Large intestine (tissue), 3 donors: ENCODE measurements around the gene BCL2. TPM values are rescaled to one million over a fixed set of nuclear protein-coding genes. Genes with fewer than 3 reads are reported as not detected.

Experiments used
- DNase-seq, 2 donors: peaks; one replicate each; pipeline versions ENCODE4 v3.0.0 to v3.0.0-alpha.2; 2013
- H3K27ac ChIP-seq: one replicate; pipeline ENCODE4 v1.5.1; 2013; ENCODE audit warnings: low read length
- H3K27me3 ChIP-seq: 2 replicates; pipeline ENCODE4 v1.6.1; 2013; ENCODE audit warnings: low read length; ENCODE audit not compliant: control insufficient read depth, insufficient read depth
- H3K36me3 ChIP-seq: 2 replicates; pipeline ENCODE4 v1.6.1; 2013; ENCODE audit warnings: low read length; ENCODE audit not compliant: control insufficient read depth, insufficient read depth
- H3K4me1 ChIP-seq: one replicate; pipeline ENCODE4 v1.6.1; 2013; ENCODE audit warnings: low read length; ENCODE audit not compliant: control insufficient read depth, insufficient read depth
- H3K4me3 ChIP-seq: one replicate; pipeline ENCODE4 v1.5.1; 2013; ENCODE audit warnings: low read length
- H3K9me3 ChIP-seq: one replicate; pipeline ENCODE4 v1.6.1; 2013; ENCODE audit warnings: mild to moderate bottlenecking, low read depth, low read length, moderate library complexity; ENCODE audit not compliant: control insufficient read depth
- WGBS: methylation state at CpG from one replicate; pipeline ENCODE4 v1.1.5; 2013; ENCODE audit warnings: low lambda C conversion rate; ENCODE audit not compliant: insufficient coverage; 5-methylcytosine and 5-hydroxymethylcytosine counted together
- polyA plus RNA-seq: library from polyadenylated mRNA; unstranded; fragments of 120-200 nt; gene quantifications from one replicate; pipeline ENCODE4 v1.2.1, GENCODE V29; 2013

Gene BCL2
- polyA plus RNA-seq, 1 donor: 8.8 TPM

DNA sequence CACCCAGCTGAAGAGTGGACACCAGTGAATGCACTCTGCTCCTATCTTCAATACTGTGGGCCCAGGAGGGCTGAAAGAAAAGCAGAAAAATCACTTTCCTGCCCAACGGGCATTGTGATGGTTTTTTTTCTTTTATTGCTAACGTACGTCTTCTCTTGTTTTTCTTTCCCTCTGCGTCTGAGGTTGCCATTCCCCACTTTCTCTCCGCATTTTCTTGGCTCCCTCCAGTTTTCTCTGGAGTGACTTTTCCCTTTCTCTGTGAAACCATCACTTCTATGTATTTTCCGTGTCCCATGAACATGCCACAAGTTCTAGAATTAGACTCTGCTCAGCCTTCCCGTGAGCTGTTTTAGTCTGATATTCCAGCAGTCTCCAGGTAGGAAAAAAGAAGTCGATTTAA, 169.2 kb downstream of the BCL2 start:
- no peak overlapping the region for H3K27ac ChIP-seq
- no peaks in the 10 kb centered on the region for H3K36me3 ChIP-seq
- 87% methylated on average over 3 of the region's 8 CpGs for WGBS
- H3K27me3 ChIP-seq: no peaks in the 10 kb centered on the region
- H3K4me3 ChIP-seq: no peak overlapping the region
- no peak for DNase-seq
- H3K9me3 ChIP-seq: no peaks in the 10 kb centered on the region
- peaks cover 5% of the 10 kb centered on the region for H3K4me1 ChIP-seq

- Histone ChIP-seq H3K4me3 (no peak overlapping the region), H3K27ac (no peak overlapping the region), H3K4me1 (no peaks in the 10 kb centered on the region), H3K9me3 (no peaks in the 10 kb centered on the region), H3K36me3 (no peaks in the 10 kb centered on the region), H3K27me3 (no peaks in the 10 kb centered on the region)
- no CpG with 5 or more reads among the region's 9 CpGs for WGBS
- DNase-seq: no peak
These were observed 170.3 kb downstream of the BCL2 start for GRCh38 chr18:63149302-63149587.

- Histone ChIP-seq H3K27ac (no peak overlapping the region), H3K36me3 (no peaks in the 10 kb centered on the region), H3K9me3 (no peaks in the 10 kb centered on the region), H3K4me1 (no peaks in the 10 kb centered on the region), H3K4me3 (no peak overlapping the region), H3K27me3 (no peaks in the 10 kb centered on the region)
- no peak for DNase-seq
- 70% methylated on average over 2 of the region's 14 CpGs for WGBS
These were observed 170.9 kb downstream of the BCL2 start for GRCh38 chr18:63148449-63149301.

DNA sequence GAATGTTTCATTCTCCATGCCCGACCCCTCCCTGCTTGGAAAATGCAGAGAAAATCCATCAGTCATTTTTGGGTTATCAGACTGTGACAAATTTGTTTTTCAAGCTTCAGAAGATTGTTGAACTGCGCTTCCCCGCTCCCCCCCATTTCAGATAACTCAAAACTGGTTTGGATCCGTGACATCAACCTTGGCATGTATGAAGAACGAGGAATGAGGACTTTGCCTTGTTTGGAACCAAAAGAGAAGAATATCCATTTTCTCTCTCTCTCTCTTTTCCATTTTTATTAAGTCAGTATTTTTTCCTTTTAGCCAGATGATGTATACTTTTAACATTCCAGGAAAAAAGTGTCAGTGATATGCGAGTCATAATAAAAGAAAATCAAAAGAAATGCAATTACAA, 171.6 kb downstream of the BCL2 start:
- Histone ChIP-seq H3K27ac (no peak overlapping the region), H3K36me3 (no peaks in the 10 kb centered on the region), H3K27me3 (no peaks in the 10 kb centered on the region), H3K4me1 (no peaks in the 10 kb centered on the region), H3K9me3 (no peaks in the 10 kb centered on the region), H3K4me3 (no peak overlapping the region)
- no peak for DNase-seq
- WGBS: 94% methylated on average over 2 of the region's 6 CpGs

GRCh38 chr18:63146828-63147409, 172.7 kb downstream of the BCL2 start:
- DNase-seq: no peak
- no peaks in the 10 kb centered on the region for H3K4me1 ChIP-seq
- no peak overlapping the region for H3K4me3 ChIP-seq
- WGBS: 100% methylated on average over 2 of the region's 7 CpGs
- no peak overlapping the region for H3K27ac ChIP-seq
- H3K9me3 ChIP-seq: no peaks in the 10 kb centered on the region
- no peaks in the 10 kb centered on the region for H3K27me3 ChIP-seq
- no peaks in the 10 kb centered on the region for H3K36me3 ChIP-seq

GRCh38 chr18:63145851-63146555, 173.6 kb downstream of the BCL2 start:
- DNase-seq: no peak
- H3K27me3 ChIP-seq: no peaks in the 10 kb centered on the region
- H3K9me3 ChIP-seq: no peaks in the 10 kb centered on the region
- 95% methylated on average over 3 of the region's 18 CpGs for WGBS
- no peaks in the 10 kb centered on the region for H3K36me3 ChIP-seq
- H3K27ac ChIP-seq: no peak overlapping the region
- no peak overlapping the region for H3K4me3 ChIP-seq
- no peaks in the 10 kb centered on the region for H3K4me1 ChIP-seq

DNA sequence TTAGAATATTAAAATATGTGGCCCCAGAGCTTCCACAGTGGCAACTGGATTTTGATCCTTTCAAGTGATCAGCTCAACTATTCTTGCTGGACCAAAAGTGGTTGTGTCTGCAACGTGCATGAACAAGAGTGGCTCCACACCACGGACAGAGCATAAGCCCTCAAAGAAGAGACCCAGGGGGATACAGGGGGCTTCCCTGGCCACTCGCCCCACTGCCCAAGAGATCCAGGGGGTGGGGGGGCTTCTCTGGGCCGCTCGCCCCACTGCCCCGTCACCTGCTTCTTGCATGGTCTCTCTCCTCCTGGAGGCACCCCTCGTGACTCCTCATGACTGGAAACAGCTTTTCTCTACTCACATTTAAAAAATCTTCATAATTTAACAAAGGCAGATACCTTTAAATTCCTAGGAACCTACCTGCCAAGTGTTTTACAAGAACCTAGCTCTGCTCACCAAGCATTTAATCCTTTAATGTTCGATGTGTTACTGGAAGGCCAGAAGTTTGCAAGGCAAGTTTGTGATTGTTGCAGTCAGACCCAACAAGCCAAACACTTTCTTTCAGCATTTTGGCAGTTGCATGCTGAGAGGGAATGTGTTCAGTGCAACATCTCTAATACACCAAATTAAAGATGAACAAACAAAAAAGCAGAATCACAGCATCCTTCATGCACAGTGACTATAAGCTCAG, 174.3 kb downstream of the BCL2 start:
- WGBS: no CpG with 5 or more reads among the region's 8 CpGs
- Histone ChIP-seq H3K4me1 (no peaks in the 10 kb centered on the region), H3K9me3 (no peaks in the 10 kb centered on the region), H3K4me3 (no peak overlapping the region), H3K36me3 (no peaks in the 10 kb centered on the region), H3K27ac (no peak overlapping the region), H3K27me3 (no peaks in the 10 kb centered on the region)
- DNase-seq: no peak

GRCh38 chr18:63144748-63145147, 174.8 kb downstream of the BCL2 start:
- Histone ChIP-seq H3K36me3 (no peaks in the 10 kb centered on the region), H3K27me3 (no peaks in the 10 kb centered on the region), H3K4me1 (no peaks in the 10 kb centered on the region), H3K27ac (no peak overlapping the region), H3K4me3 (no peak overlapping the region), H3K9me3 (no peaks in the 10 kb centered on the region)
- DNase-seq: no peak
- no CpG with 5 or more reads among the region's 10 CpGs for WGBS

DNA sequence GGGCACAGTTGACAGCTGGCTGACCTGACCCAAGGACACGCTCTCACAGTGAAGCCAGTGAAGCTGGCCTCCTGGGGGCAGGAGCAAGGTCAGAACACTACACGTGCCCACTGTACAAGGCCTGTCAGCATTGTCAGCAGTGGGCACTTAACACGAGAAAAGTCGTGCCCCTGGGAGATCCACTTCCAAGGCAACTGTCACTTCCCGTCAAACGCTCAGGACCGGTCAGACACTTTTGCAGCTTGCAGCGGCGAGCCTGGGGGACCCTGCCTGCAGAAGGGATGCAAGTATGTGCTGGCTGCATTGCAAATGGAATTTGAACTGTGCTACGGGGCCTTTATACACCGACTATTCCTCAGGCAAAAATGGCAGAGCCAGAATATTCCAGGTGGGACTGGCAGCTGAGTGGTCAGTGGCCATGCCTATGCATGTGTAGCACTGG, 176.2 kb downstream of the BCL2 start:
- Histone ChIP-seq H3K9me3 (no peaks in the 10 kb centered on the region), H3K4me3 (no peak overlapping the region), H3K27me3 (no peaks in the 10 kb centered on the region), H3K27ac (no peak overlapping the region), H3K36me3 (no peaks in the 10 kb centered on the region), H3K4me1 (no peaks in the 10 kb centered on the region)
- no CpG with 5 or more reads among the region's 11 CpGs for WGBS
- no peak for DNase-seq

- 65% methylated on average over 2 of the region's 9 CpGs for WGBS
- no peaks in the 10 kb centered on the region for H3K27me3 ChIP-seq
- H3K27ac ChIP-seq: no peak overlapping the region
- H3K4me3 ChIP-seq: no peak overlapping the region
- no peaks in the 10 kb centered on the region for H3K9me3 ChIP-seq
- H3K36me3 ChIP-seq: no peaks in the 10 kb centered on the region
- DNase-seq: no peak
- no peaks in the 10 kb centered on the region for H3K4me1 ChIP-seq
These were observed 176.9 kb downstream of the BCL2 start for GRCh38 chr18:63142594-63143225.
